Fibroblast of lung (primary cell): ENCODE results near the gene GPR137. TPM values are rescaled to one million over a fixed set of nuclear protein-coding genes. Genes with fewer than 3 reads are reported as not detected.

Experiments
- DNase-seq, 2 donors: peaks; one replicate each; pipeline versions ENCODE4 v3.0.0 to v3.0.0-alpha.2; 2010; ENCODE audit warnings: low read depth in 2 of 2
- H2AFZ ChIP-seq: 2 replicates; pipeline ENCODE4 v1.5.1; 2012; ENCODE audit warnings: low read length, control low read depth, inconsistent platforms
- H3K27ac ChIP-seq: 2 replicates; pipeline ENCODE4 v1.5.1; 2011; ENCODE audit warnings: low read length, control low read depth; ENCODE audit not compliant: insufficient read depth
- H3K27me3 ChIP-seq: 2 replicates; pipeline ENCODE4 v1.5.1; 2011; ENCODE audit warnings: mild to moderate bottlenecking, low read length; ENCODE audit not compliant: control insufficient read depth, insufficient read depth
- H3K36me3 ChIP-seq: 2 replicates; pipeline ENCODE4 v1.5.1; 2011; ENCODE audit warnings: low read length; ENCODE audit not compliant: control insufficient read depth, insufficient read depth
- H3K4me1 ChIP-seq: 2 replicates; pipeline ENCODE4 v1.5.1; 2011; ENCODE audit warnings: low read length; ENCODE audit not compliant: control insufficient read depth, insufficient read depth; ENCODE audit errors: extremely low read depth
- H3K4me2 ChIP-seq: 2 replicates; pipeline ENCODE4 v1.5.1; 2011; ENCODE audit warnings: low read length, control low read depth; ENCODE audit not compliant: insufficient read depth; ENCODE audit errors: extremely low read depth
- H3K4me3 ChIP-seq, 4 experiments: fragments of 200-600 bp in 1 of 4; sonication (generic) in 1 of 4; replicated peaks in 1 of 4; 2 replicates each; pipeline ENCODE4 v1.5.1; 2011 to 2016; ENCODE audit warnings: low read length in 4 of 4, low read depth in 3 of 4, mild to moderate bottlenecking in 3 of 4, control low read depth in 2 of 4, inconsistent platforms in 1 of 4, mixed read lengths in 1 of 4; ENCODE audit not compliant: insufficient read depth in 1 of 4; ENCODE audit errors: control extremely low read depth in 1 of 4
- H3K79me2 ChIP-seq: 2 replicates; pipeline ENCODE4 v1.5.1; 2012; ENCODE audit warnings: mild to moderate bottlenecking, low read length, inconsistent platforms; ENCODE audit not compliant: control insufficient read depth, insufficient read depth
- H3K9ac ChIP-seq: 2 replicates; pipeline ENCODE4 v1.5.1; 2011; ENCODE audit warnings: mild to moderate bottlenecking, low read length, control low read depth; ENCODE audit not compliant: insufficient read depth
- H3K9me3 ChIP-seq: 2 replicates; pipeline ENCODE4 v1.5.1; 2012; ENCODE audit warnings: low read depth, low read length; ENCODE audit not compliant: control insufficient read depth, insufficient read depth
- H4K20me1 ChIP-seq: 2 replicates; pipeline ENCODE4 v1.5.1; 2011; ENCODE audit warnings: low read length; ENCODE audit not compliant: control insufficient read depth, insufficient read depth; ENCODE audit errors: extremely low read depth
- CTCF ChIP-seq, 2 donors: IDR thresholded peaks in 1 of 2; conservative IDR thresholded peaks in 1 of 2; 1 replicate in 1 of 2; 2 replicates in 1 of 2; pipeline ENCODE4 v1.5.1; 2011 to 2012; ENCODE audit warnings: low read length in 2 of 2, control low read depth in 1 of 2, inconsistent platforms in 1 of 2, low read depth in 1 of 2, mild to moderate bottlenecking in 1 of 2
- EZH2 ChIP-seq: IDR thresholded peaks from 2 replicates; pipeline ENCODE4 v1.5.1; 2012; ENCODE audit warnings: low read length, control low read depth, mild to moderate bottlenecking; ENCODE audit errors: missing control alignments
- polyA plus RNA-seq, 2 donors: library from polyadenylated mRNA; depleted of rRNA in 1 of 2; stranded (reverse) in 1 of 2; unstranded in 1 of 2; fragments of >200 nt; gene quantifications; 2 replicates each; pipeline ENCODE4 v1.2.1, GENCODE V29; 2011 to 2012; ENCODE audit warnings: missing spikeins in 1 of 2
- total RNA-seq: library from RNA; depleted of rRNA; stranded (reverse); fragments of >200 nt; gene quantifications from 2 replicates; pipeline ENCODE4 v1.2.1, GENCODE V29; 2014

The GPR137 gene
- total and polyA plus RNA-seq, 2 donors (not counting 1 experiment from before 2014, with no cell fraction given), result 10.7 to 10.9 TPM

GRCh38 chr11:64303109-64304031 lies 17.7 kb downstream of the GPR137 start:
- DNase-seq, result no peak
- no peak overlapping the region for H3K9ac ChIP-seq
- peaks cover 3% of the 10 kb centered on the region for H3K79me2 ChIP-seq
- no peak overlapping the region for H2AFZ ChIP-seq
- peaks cover 11% of the 10 kb centered on the region for H3K27me3 ChIP-seq
- H3K36me3 ChIP-seq, result peaks cover 2% of the 10 kb centered on the region
- H3K9me3 ChIP-seq, result no peaks in the 10 kb centered on the region
- peak overlapping the region in 1 of 4 experiments; percentile 76 for H3K4me3 ChIP-seq
- no peaks in the 10 kb centered on the region for H4K20me1 ChIP-seq
- TF ChIP-seq CTCF (conservative IDR thresholded peaks at IDR 0.05 in 1 of 2, IDR thresholded peaks at IDR 0.05 in 1 of 2; ENCODE audit: low read depth in 1 of 2, low read length in 2 of 2) (no peak), EZH2 (no peak)
- H3K4me1 ChIP-seq, result peaks cover 10% of the 10 kb centered on the region
- H3K4me2 ChIP-seq, result no peak overlapping the region
- no peak overlapping the region for H3K27ac ChIP-seq

- DNase-seq, result no peak
- H3K4me3 ChIP-seq, result peak overlapping the region; percentile 41 to 76 (median 65)
- H3K27me3 ChIP-seq, result peaks cover 10% of the 10 kb centered on the region
- no peak overlapping the region for H3K9ac ChIP-seq
- H3K4me1 ChIP-seq, result peaks cover 10% of the 10 kb centered on the region
- H3K4me2 ChIP-seq, result peak overlapping the region; percentile 77
- H3K9me3 ChIP-seq, result no peaks in the 10 kb centered on the region
- peak overlapping the region; percentile 43 for H2AFZ ChIP-seq
- TF ChIP-seq EZH2, result no peak
- no peak for TF ChIP-seq CTCF (conservative IDR thresholded peaks at IDR 0.05 in 1 of 2, IDR thresholded peaks at IDR 0.05 in 1 of 2; ENCODE audit: low read depth in 1 of 2, low read length in 2 of 2)
- H3K27ac ChIP-seq, result peak overlapping the region; percentile 87
- H4K20me1 ChIP-seq, result no peaks in the 10 kb centered on the region
- peaks cover 3% of the 10 kb centered on the region for H3K79me2 ChIP-seq
- peaks cover 2% of the 10 kb centered on the region for H3K36me3 ChIP-seq
Observed at GRCh38 chr11:64304032-64304315, 18.3 kb downstream of the GPR137 start.

- peaks cover 10% of the 10 kb centered on the region for H3K4me1 ChIP-seq
- peaks cover 6% of the 10 kb centered on the region for H3K27me3 ChIP-seq
- DNase-seq, result peak; percentile 78 to 90
- peak overlapping the region; percentile 55 for H3K9ac ChIP-seq
- H3K4me3 ChIP-seq, result peak overlapping the region; percentile 41 to 76 (median 65)
- no peaks in the 10 kb centered on the region for H4K20me1 ChIP-seq
- H2AFZ ChIP-seq, result peak overlapping the region; percentile 48
- H3K4me2 ChIP-seq, result peak overlapping the region; percentile 77
- H3K36me3 ChIP-seq, result peaks cover 2% of the 10 kb centered on the region
- peak; percentile 81 to 84 for TF ChIP-seq CTCF (conservative IDR thresholded peaks at IDR 0.05 in 1 of 2, IDR thresholded peaks at IDR 0.05 in 1 of 2; ENCODE audit: low read depth in 1 of 2, low read length in 2 of 2)
- no peak for TF ChIP-seq EZH2
- no peaks in the 10 kb centered on the region for H3K9me3 ChIP-seq
- H3K79me2 ChIP-seq, result peaks cover 3% of the 10 kb centered on the region
- H3K27ac ChIP-seq, result peak overlapping the region; percentile 87
Observed at GRCh38 chr11:64304316-64305072, 18.8 kb downstream of the GPR137 start.
